Suppressor macrophage treated with lipopolysaccharide for 4 hours (primary cell): ENCODE results near the gene CD9.

Experiments used
- DNase-seq: peaks from one replicate; pipeline ENCODE4 v3.0.0-alpha.2; 2020

CD9 gene

DNA sequence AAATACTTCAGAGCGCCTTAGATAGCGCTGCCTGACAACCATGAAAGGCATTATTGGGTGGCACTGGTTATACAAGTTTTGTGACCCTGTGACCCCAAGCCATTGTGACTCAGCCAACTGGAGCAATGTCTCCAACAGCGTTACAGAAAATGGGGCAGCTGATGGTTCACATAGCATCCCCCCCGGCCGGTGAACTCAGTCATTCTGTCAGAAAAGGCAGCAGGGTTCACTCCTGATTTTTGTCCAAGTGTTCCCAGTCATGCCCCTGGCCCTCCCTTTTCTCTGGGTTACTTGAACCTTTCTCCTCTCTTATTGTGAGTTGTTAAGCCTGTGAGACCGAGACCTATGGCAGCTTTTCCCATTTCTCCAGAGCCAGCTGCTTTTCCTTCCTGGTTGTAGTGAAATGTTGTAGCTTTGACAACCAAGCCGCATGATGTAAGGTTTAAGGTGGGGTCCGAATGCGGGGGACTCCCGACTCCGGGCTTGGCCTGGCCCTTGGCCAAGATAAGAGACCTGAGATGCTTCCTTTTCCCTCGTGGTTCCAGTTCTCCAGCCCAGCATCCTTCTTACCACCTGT, 22.0 kb downstream of the CD9 start:
- no peak for DNase-seq

DNA sequence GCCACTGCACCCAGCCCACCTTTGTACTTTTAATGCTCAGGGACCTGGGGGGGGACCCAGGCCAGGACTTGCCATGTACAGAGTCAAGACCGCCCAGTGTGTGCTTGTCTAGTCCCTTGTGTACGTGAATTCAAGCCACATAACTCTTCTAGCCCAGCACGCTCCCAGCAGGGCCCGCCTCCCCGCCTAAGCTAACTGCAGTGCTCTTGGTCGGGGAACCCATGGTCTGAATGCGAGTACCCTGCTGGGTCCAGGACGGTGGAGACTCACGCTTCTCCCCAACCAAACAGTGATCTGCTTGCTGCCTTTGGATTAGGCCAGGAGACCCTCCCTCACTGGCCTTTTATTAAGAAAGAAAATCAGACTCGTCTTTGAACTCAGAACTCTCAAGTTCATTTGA, 23.3 kb downstream of the CD9 start:
- DNase-seq: no peak

DNA sequence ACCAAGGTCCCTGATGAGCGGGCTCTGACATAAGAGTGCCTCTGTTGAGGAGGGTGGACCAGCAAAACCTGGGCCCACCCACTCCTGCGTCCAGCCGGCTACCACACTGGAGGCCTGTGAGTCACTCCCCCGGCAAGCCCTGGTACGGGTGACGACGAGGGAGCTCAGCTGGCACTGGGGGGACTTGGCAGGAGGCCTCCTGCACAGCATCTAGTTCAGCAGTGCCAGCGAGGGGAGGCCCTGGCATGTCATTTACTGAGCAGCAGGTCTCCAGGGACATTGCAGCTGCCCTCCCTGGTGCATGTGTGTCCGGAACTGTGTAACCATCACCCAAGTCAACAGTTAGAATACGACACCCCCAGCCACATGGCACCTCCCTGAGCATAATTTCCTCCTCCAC, 24.4 kb downstream of the CD9 start:
- DNase-seq: no peak

DNA sequence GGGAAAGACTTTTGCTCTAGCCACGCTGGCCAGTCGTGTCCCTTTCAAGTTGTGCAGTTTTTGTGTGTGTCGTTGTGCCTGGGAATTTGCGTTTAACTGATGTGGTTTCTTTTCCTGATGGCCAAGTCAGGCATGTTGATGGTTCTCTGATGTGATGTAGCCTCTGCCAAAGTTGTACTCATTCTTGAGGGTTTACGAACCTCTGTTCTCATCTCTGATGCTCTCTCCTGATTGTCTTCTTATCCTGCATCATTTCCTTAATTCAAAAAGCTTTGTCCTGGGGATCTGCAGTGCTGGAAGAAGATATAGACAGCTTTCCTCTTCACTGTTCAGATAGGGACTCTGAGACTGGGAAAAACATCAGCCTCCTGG, 25.4 kb downstream of the CD9 start:
- DNase-seq: no peak

DNA sequence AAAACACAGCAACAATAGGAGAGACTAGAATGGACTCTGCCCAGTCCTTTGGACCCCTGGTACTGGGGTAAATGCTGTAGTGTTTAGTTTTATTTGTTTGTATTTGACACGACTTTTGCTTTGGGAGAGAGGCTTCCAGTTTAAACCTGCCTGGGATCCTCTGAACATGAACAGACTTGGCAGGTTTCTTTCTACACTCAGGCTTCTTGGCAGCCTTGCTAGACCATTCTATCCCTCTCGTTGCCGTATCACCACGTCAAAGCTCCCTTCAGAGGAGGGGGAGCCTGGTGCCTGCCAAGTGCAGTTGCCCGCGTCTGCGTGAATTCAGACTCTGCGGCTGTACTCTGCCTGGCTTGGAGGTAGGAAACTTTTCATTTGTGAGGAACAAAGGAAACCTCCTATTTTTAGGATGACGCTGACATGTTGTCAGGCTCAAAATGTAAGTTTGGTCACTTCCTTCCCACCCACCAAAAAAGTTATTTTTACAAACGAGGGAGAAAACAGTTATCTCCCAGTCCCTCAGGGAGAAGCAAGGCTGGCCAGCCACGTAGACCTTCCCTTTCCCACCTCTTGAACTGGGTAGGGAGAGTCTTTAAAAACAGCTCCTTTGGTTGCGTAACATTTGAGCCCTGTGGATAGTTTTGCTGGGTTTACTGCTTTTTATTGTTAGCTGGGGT, 25.9 kb downstream of the CD9 start:
- DNase-seq: peak; percentile 33

DNA sequence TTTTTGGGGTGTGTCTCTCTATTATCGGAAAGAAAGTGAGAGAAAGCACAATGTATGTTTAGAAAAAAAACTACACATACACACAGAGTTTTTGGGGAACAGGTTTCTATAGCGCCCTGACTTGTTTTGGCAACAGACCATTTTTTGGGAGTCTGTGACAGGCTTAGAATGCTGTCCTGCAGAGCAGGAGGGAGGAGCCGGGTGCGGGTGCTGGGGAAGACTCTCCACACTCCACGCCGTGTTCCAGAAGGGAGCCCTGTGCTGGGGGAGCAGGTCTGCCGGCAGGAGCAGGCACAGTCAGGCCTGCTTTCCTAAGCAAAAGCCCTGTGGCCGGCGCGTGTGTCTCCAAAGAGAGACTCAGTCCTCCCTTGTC, 26.5 kb downstream of the CD9 start:
- DNase-seq: no peak

DNA sequence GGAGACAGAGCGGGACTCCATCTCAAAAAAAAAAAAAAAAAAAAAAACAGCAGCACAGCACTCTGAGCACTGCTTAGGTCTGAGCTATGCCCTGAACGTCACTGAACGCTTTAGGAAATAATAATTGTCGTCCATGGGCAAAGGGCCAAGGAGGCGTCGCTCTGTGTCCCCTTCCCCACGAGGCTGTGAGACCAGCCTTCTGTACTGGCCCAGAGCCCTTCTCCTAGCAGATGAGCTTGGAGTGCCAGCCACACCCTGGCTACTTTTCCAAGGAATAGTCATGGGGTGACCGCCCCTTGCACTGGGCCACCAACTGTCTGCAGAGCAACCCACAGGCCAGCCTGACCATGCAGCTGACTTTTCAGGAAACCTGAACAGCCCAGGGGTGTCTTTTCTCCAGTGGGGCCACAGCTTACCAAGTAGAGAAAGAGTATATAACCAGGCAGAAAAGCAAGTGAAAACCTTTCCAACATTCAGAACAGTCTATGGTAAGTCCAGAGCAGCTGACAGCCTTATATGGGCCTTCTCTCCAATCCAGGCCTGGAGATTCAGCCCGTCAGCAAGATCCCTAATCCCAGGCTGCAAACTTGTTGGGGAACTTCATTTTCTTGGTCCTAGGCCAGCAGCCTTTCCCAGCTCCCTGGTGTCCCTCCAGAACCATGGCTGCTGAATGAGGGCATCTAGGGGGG, 28.5 kb downstream of the CD9 start:
- DNase-seq: no peak

DNA sequence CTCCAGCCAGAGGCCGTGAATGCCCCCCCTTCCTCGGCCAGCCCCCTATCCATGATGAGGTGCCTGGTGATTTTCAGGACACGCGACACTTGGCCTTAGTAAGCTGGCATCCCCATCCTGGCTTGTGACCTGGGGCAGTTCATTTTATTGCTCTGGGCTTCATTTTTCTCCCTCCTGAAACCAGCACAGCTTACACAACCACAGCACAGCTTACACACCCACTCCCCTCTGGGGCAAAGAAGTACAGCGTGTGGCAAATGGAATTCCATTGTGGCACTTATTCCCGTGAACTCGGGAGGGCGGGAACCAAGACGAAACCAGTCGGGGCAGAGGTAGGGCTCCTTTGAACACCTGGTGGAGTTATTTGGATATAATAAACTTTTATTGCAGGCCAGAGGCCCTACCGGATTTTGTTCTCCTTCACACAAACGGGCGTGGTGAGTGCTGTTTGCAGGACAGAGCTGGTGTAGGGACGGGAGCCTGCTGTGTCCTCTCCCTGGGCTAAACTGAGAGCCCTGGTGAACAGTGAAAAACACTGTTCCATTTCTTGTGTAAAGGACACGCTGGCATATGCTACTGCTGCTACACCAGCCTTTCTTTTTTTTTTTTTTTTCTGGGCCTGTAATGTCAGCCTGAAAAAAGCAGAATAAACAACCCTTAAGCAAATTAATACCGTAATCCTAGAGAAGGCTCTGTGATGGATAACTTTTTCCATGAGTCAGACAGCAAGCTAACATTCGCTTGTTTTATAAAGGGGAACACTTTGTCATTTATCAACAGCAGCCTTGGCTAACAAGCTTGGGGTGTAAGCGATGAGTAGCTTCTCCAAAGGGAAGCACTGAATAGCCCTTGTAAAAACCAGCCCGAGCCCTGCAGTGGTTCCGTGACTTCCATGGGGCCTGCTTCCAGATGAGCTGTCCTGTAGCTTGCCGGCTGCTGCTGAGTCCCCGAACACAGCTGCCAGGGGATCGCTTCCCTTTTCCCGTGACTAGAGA, 29.3 kb downstream of the CD9 start:
- DNase-seq: peak; percentile 92

DNA sequence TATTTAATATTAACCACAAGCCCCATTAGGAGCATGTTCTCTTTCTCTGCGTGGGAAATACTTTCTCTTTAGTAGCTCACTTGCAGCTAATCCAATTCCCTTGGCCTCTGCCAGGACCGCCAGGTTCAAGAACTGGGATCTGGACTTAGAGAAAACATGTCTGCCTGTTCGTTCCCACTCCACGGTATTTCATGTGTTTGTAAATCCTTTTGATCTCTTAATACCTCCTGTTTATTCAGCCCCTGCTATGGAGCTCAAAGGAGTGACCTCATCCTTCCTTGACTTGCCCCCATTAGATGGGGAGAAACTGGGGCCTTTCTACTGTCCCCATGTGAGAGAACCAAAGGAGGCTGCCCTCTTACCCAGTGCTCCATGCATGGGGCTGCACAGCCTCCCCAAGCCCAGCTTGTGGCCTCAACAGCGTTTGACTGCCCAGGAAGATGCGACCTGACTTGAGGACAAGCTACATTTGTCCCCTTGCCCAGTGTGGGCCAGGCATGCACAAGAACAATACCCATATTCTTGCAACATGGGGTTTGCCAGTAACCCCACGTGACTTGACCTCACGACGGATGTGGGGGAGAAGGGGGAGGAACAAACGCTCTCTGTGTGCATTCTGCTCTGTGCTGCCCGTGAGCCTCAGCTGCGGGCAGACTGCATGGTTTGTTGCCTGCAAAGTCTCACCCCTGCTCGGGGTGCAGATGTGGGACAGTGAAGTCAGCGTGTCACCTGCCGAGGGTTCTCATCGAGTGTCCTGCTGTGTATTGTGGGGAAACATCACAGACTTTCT, 30.3 kb downstream of the CD9 start:
- DNase-seq: peak; percentile 79

DNA sequence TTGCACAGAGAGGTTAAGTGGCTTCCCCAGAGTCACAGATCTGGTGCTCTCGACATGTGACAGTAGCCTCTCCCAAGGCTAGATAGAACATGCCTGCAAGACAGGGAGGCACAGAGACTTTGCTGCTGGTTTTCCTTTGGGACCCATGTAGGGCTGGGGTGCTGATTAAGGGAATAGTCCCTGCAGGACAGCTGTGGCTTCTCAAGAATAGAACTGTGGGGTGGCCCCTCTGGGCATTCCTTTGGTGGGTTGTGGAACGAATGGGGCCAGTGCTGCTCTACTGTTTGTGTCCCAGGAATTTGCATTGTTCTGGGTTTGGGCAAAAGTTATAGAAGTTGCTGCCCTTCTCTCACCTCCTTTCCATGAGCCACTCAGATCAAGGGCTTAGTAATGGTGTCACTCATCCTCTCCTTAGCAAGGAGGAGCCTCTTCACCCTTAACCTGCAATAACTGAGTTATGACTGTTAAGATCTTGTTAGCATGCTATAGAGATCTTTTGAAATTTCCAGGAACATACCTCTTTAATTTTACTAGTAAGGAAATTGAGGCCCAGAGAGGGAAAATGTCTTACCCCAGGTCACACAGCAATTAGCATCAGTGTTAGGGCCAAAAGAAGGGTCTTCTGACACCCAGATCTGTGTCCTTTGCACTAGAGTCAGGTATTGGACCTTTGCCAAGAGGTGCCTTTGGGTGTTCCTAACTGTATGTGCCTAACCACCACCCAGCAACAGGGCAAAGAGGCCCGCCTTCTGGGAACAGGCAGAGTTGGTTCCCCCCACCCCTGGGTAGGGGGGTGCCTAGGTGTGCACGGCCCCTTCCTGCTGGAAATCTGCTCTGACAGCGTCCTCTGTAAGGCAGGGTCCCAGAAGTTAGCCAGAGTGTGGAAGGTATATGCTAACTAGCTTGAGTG, 31.4 kb downstream of the CD9 start:
- no peak for DNase-seq

DNA sequence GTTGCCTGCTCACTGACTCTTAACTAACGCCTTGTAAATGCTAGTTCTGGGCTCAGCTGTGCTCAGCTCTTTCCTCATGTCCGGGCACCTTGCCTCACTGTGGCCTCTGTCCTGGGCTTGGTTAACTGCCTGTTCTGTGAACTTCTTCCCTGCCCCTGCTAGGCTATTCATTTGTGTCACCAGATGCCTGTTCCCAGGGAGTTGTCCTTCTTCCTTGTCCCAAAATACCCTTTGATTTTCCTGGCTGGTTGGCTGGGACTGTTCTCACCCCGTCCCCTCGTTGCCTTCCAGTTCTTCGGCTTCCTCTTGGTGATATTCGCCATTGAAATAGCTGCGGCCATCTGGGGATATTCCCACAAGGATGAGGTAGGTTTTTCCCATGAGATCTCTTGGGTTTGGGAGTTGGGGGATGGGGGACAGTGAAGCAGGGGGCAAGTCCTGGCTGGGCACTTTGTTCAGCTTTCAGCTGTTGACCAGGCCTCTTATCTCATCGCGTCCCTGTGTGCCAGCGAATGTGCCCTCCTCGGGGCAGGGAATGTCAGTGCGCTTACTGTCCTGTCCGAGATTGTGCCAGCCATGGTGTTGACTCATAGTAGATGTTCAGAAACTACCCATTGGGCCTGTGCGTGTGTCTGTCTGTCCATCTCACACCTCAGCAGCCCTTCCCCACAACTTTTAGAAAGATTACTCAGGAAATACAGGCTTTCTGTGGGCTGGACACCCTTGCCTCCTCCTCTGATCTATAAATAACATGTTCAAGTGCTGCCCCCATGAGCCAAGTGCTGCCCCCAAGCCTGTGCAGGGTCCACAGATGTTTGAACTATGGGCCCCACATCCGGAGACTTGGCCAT, 33.1 kb downstream of the CD9 start:
- no peak for DNase-seq

DNA sequence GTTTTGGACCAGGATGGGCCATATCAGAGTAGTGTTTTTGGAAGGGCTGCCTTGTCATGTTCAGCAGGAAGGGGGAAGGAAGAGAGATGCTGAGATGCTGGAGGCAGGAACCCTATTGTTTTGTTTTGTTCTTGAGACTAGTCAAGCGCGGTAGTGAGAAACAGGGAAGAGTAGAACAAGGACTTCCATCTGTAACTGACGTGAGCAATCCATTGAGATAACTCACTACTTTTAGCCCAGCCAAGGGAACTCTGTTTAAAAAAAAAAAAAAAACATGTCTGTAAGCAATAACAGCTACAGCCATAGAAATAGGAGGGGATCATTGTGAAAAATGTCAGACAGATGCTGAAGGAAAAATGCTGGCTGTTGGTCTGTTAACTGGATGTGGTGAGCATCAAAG, 34.0 kb downstream of the CD9 start:
- no peak for DNase-seq

DNA sequence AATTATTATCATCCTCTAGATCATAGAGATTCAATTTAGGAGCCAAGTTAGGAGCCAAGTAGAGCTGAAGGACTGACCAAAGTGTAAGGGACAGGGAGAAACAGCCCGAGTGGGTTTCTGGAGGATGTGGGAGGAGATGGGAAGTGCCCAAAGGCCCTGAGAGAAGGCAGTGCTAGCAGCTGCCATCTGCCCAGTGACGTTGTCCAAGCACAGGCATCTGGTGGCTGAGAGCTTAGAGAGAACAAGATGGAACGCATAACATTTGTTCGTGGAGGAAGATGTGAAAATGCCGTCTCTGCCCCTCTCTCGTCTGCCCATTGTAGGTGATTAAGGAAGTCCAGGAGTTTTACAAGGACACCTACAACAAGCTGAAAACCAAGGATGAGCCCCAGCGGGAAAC, 34.7 kb downstream of the CD9 start:
- DNase-seq: no peak

DNA sequence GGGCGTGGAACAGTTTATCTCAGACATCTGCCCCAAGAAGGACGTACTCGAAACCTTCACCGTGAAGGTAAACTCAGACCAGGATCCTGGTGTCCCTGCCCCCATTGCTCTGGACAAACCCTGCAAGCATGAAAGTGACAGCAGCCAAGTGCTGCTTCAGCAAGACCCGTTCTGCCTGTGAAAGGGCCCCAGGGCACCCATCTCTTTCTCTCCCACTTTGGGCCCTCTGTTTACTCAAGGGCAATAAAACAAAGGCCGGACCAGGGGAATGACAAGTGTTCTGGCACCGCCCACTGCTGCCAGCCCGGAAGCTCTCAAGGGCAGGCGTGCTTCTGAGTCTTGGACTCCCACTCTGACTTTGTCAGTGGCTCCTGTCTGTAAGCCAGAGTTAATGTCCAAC, 35.3 kb downstream of the CD9 start:
- no peak for DNase-seq

DNA sequence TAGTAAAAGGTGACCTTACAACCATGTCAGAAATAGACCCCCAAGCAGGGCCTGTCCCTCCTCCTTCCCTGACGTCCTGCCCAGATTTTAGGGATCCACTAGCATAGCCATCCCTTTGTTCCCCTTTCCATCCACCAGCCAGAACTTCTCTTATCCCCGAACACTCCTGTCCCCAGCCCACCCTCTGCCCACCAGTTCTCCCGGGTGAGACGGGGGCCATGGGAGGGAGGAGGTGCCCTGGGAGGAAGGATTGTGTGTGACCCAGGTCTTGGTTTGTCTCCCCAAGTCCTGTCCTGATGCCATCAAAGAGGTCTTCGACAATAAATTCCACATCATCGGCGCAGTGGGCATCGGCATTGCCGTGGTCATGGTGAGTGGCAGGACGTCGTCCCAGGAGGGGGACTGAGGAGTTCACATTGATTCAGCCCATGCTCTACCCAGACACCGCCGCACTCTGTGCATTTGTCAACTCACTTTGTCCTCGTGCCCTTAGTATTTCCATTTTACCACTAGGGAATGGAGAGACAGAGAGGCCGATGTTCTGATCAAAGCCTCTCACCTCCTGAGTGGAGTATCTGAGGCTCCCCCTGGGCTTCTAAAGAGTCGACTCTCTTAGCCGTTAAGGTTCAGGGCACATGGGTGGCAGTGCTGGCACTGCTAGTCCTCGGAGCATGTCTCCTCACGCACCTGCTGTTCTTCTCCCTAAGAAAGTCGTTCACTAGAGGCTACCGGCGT, 35.9 kb downstream of the CD9 start:
- no peak for DNase-seq

DNA sequence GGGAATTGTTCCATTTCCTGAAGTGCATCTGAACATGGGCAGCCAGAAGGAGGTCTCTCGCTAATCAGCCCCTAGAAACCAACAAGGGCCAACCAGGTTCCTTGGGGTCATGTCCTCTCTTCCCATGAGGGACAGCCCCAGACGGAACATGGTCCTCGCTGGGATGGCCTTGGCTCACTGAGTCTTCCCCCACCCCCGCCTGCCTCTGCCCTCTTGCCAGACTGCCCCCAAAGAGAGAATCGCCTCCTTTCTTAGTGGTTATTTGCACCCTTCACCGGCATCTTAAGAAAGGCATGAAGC, 36.4 kb downstream of the CD9 start:
- no peak for DNase-seq

DNA sequence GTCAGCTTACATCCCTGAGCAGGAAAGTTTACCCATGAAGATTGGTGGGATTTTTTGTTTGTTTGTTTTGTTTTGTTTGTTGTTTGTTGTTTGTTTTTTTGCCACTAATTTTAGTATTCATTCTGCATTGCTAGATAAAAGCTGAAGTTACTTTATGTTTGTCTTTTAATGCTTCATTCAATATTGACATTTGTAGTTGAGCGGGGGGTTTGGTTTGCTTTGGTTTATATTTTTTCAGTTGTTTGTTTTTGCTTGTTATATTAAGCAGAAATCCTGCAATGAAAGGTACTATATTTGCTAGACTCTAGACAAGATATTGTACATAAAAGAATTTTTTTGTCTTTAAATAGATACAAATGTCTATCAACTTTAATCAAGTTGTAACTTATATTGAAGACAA, 37.6 kb downstream of the CD9 start:
- DNase-seq: no peak

DNA sequence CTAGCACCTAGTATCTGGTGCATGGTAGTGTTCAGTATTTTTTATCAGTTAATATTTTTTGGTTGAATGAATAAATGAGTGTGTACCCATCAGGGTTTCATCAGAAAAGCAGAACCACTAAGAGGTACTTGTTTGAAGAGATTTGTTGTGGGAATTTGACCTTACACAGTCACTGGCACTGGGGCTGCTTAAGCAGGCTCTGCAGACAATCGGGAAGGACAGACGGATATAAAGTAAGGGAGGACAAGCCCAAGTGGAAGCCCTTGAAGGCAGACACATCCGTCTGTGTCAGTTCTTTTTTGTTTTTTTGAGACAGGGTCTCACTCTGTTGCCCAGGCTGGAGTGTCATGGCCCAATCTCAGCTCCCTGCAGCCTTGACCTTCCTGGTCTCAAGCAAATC, 38.7 kb downstream of the CD9 start:
- DNase-seq: no peak

DNA sequence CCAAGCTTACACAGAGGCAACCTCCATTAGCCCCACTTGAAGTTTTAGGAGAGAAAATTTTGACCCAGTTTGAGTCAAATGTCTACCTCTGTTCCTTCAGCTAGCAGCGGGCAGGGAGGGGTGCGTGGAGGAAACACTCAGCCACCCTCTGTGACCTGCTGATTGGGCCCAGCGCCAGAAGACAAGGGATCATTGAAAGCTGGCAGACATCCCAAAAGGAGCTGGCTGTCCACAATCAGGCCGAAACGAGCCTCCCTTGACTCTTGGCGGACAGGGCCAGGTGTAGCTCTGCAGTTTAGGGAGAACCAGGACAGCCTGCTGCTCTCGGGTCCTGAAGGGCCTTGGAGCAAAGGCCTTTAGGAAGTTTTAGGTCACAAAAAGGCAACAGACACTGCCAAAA, 41.3 kb downstream of the CD9 start:
- DNase-seq: no peak

DNA sequence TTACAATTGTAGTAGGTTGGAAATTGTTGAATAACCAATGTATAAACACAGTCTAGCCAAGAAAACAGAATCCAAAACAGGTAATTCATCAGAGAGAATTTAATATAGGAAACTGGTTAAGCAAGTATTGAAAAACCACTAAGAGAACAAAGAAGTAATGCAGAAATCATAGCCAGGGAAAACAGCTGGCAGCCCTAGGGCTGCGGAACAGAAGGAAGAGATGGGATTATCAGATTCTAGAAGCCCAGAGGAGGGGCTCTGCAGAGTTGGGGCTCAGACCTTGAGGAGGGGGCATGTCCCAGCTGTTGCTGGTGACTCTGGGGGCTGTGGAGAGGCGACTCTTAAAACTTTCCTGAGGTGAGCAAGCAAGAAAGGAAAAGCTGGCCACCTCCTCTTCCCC, 49.4 kb downstream of the CD9 start:
- DNase-seq: no peak
